ENCODE measurements around the gene EPHB1.
"Not testable (repeated sequence)": the region's sequence is repeated elsewhere in the genome, so short reads cannot be mapped to it uniquely, and the experiment has no call there.

EPHB1 gene

GRCh38 chr3:135056733-135057310 lies 261.8 kb downstream of the EPHB1 start:
- DNase-seq = no peak

GRCh38 chr3:135057996-135058395 lies 262.9 kb downstream of the EPHB1 start:
- no peak for DNase-seq

DNA sequence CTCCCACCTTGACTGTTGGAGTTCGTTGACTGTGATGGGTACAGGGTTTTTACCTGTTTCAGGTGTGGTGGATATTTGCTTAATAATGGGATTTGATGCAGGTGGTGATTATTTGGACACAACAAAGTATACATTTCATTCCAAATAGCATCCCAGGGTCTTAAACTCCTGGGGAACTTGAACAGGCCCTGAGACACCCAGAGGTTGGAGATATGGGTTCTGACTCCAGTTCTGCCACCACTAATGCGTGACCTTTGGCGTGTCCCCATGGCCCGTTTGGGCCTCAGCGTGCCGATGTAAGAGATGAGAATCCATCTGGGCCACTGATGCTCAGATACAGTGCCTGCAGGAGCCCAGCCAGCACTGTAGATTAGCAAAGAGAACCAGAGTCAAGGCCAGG lies 264.5 kb downstream of the EPHB1 start:
- no peak for DNase-seq

DNA sequence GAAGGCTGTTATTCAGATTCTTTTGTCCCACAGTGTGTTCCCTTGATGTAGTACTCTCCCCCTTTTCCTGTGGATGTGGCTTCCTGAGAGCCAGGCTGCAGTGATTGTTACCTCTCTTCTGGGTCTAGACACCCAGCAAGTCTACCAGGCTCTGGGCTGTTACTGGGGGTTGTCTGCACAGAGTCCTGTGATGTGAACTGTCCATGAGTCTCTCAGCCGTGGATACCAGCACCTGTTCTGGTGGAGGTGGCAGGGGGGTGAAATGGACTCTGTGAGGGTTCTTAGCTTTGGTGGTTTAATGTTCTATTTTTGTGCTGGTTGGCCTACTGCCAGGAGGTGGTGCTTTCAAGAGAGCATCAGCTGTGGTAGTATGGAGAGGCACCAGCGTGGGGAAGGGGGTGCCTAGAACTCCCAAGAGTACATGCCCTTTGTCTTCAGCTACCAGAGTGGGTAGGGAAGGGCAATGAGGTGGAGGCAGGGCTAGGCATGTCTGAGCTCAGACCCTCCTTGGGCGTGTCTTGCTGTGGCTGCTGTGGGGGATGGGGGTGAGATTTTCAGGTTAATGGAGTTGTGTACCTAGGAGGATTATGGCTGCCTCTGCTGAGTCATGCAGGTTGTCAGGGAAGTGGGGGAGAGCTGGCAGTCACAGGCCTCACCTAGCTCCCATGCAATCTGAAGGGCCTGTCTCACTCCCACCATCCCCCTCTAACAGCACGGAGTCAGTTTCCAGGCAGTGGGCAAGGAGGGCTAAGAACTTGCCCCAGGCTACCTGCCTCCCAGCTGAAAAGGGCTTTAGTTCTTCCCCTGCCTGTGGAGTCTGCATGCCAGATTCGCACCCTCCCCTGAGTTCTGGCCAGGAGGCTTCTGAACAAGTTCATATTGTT lies 272.0 kb downstream of the EPHB1 start:
- DNase-seq = not testable (repeated sequence)

DNA sequence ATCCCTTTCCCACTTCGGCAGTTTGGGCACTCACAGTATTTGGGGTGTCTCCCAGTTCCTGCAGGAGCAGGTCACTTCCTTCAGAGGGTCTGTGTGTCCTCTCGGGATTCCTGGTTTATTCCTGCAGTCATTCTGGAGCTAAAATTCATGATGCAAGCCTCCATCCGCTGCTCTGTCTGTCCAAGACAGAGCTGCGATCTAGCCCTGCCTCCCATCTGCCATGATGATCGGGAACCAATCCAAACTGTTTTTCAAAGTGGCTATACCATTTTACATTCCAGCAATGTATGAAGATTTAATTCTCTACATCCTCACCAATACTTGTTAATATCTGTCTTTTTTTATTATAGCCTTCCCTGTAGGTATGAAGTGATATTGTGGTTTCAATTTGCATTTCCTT lies 273.0 kb downstream of the EPHB1 start:
- DNase-seq = no peak

GRCh38 chr3:135069406-135069805 lies 274.3 kb downstream of the EPHB1 start:
- DNase-seq = no peak

DNA sequence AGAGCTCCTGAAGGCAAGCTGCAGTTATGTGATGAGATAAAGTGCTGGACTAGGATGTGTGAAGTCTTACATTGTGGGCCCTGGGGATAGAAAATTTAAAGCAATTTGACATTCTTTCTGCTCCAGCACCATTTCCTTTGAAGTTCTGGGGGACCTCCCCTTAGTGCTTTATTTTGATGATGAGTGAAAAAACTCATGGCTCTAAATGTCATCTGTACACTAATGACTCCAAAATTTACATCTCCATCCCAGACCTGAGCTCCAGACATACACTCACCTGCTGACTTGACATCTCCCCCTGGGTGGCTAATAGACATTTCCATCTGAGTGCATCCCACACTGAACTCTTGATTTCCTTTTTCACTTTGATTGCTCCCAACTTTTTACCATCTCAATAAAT lies 276.4 kb downstream of the EPHB1 start:
- no peak for DNase-seq

DNA sequence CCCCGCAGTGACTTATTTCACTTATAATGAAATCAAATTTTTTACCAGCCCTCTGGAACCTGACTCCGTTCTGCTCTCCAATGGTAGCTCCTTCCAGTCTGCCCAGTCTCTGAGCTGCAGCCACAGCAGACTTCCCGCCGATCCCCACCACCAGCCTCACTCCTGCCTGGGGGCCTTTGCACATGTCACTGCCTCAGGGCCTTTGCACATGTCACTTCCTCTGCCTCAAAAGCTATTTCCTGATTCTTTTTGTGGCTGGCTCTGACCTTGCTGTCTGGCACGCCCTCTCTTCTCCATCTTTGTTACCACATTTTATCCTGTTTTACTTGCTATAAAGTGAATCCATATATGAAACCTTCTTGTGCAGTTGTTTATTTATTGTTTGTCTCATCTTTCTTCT lies 277.4 kb downstream of the EPHB1 start:
- no peak for DNase-seq

DNA sequence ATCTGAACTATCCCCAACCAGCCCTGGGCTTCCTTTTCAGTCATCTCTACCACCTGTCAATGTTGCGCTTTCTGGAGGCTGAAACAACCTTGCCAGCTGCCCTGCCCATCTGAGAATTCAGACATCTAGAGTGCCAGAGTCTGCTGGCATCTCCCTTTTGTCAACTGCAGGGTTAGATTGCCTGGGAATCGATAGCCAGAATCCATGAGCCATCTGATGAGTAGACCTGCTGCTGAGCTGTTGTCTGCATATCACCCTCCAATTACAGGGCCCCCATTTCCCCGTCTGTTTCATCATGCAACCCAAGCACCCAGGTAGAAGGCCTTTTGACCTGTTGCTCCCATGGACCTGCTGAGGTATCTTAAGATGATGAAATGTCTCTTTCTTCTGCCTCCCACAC lies 280.1 kb downstream of the EPHB1 start:
- no peak for DNase-seq

DNA sequence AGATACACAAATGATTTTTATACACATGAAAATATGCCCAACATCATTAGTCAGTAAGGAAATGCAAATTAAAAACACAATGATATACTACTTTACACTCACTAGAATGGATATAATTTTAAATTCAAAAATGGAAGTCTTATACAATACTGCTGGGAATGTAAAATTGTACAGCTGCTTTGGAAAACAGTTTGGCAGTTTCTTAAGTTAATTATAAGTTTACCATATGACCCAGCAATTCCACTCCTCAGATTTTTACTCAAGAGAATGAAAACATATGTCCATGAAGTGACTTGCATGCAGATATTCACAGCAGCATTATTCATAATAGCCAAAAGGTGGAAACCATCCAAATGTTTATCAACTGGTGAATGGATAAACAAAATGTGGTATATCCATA lies 281.3 kb downstream of the EPHB1 start:
- no peak for DNase-seq

- DNase-seq = no peak
These were observed 282.1 kb downstream of the EPHB1 start for GRCh38 chr3:135077186-135077585.

GRCh38 chr3:135078283-135078682 lies 283.2 kb downstream of the EPHB1 start:
- DNase-seq = no peak

GRCh38 chr3:135079095-135079494 lies 284.0 kb downstream of the EPHB1 start:
- DNase-seq = no peak

DNA sequence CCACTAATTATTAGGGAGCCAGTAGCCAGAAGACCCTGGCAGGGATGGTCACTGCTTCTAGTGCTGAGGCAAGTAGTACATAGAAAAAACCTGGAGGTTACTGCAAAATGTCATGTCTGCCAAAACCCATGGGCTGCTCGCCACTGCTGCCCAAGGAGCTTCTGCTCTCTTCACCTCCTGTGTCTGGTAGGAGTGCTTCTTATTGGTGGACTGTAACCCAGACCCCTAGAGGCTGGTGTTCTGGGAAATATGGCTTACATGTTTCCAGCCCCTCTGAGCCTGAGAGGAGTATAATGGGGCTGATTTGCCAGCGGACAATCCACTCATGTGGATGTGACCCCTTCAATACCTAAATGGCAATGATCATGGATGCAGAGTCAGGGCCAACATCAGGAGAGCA lies 286.4 kb downstream of the EPHB1 start:
- no peak for DNase-seq

DNA sequence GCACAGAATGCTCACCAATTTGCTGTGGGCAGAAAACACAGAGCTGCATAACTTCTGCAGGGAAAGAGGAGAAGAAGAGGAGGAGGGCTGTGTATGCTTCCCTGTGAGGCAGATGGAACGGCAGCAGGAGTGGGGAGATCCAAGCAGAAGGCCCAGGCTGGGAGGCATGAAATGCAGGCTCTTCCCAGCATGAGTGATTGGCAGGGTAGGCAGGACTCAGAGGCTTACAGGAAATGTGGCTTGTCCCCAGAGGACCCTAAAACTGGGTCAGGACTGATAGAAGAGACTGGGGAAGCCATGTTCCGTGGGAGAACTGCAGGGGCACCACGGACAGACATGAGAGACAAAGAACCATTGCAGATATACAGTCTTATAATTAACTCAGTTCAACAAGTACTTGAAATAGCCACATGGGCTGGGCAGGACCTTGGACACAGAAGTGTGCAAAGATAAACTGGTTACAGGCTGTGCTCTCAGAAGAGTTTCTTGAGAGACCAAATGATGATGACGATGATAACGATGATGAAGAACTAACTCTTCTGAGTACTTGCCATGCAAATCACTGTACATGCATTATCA lies 286.9 kb downstream of the EPHB1 start:
- no peak for DNase-seq

DNA sequence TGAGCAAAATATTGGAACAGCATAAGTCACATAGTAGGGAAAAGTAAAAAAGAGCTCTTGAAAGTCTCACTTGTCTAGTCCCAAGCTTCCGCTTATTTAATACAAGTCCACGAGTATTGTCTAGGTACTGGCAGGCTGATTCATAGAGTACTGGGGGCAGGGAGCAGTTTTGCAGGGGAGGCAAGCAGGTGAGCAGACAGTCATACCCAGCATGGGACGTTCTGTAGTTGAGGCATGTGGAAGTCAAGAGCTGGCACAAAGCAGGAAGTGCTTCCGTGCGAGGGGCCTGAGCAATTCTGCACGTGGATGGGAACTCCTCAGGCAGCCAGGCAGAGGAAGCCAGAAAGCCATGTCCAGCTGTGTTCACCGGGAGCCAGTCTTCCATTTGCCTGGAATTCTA lies 287.6 kb downstream of the EPHB1 start:
- no peak for DNase-seq

DNA sequence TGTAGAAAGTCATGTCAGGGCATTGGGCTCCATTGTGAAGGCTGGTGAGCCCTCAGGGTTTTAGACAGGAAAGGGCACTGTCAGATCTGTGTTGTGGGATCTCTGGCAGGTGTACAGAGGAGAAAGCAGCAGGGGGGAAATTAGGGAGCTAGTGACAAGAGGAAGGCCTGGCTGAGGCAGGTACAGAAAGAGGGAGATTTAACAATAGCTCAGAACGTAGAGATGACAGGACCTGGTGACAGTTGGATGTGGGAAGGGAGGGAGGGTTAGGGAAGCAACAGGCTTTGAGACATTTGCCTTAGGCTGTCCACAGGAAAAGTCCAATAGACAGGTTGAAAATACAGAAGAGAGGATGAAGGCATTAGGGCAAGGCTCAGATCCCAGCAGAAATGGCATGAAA lies 288.1 kb downstream of the EPHB1 start:
- DNase-seq = no peak

GRCh38 chr3:135083756-135084155 lies 288.7 kb downstream of the EPHB1 start:
- DNase-seq = no peak

GRCh38 chr3:135084405-135084804 lies 289.3 kb downstream of the EPHB1 start:
- no peak for DNase-seq

DNA sequence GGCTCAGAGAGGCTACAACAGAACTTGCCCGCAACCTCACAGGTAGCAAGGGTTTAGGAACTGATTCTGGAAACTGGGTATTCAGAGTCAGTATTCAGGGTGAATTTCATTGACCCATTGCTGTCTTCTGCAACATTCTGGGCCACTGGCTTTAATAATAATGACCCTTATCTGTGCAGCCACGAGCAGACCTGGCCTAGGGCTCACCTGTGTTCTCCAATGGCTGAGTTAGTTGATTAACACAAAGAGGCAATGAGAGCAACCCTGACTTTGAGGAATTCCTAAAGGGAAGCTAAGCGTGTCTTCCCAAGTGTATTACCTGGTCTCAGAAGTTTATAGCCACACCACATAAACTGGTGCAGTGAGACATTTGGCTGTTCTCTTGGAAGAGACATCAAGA lies 289.9 kb downstream of the EPHB1 start:
- DNase-seq = no peak

- DNase-seq = no peak
These were observed 290.8 kb downstream of the EPHB1 start for GRCh38 chr3:135085652-135086436.

DNA sequence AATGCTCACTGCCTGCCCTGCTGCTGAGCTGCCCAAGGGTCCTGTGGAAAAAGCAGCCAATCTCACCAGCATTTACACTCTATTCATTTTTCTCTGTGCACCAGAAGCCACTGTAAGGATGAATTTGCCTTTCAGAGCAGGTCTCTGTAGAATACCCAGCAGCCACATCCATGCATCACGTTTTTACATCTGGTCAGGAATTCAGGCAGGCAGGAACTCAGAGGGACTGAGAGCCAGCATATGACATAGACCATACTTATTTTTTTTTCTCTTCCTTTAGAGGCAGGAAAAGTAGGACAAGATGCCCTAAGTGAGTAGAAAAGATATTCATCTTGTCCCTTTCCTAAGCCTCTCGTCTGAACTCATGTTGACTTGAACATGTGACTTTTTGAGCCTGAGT lies 292.7 kb downstream of the EPHB1 start:
- no peak for DNase-seq

- DNase-seq = no peak
These were observed 294.4 kb downstream of the EPHB1 start for GRCh38 chr3:135089451-135089850.
